ENCODE data around the gene GPHN.

DNA sequence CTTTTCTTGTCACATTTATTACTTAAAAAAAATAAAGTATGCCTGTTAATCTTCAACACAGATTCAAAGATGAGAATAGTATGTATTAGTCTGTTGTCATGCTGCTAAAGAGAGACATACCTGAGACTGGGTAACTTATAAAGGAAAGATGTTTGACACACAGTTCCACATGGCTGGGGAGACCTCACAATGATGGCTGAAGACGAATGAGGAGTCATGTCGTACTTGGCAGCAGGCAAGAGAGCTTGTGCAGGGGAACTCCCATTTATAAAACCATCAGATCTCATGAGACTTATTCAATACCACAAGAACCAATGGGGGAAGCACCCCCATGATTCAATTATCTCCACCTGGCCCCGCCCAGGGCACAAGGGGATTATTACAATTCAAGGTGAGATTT is 345.4 kb downstream of the GPHN start:
- no peak for TF ChIP-seq POLR2A (IDR thresholded peaks at IDR 0.05)
- TF ChIP-seq, protein P1, sequence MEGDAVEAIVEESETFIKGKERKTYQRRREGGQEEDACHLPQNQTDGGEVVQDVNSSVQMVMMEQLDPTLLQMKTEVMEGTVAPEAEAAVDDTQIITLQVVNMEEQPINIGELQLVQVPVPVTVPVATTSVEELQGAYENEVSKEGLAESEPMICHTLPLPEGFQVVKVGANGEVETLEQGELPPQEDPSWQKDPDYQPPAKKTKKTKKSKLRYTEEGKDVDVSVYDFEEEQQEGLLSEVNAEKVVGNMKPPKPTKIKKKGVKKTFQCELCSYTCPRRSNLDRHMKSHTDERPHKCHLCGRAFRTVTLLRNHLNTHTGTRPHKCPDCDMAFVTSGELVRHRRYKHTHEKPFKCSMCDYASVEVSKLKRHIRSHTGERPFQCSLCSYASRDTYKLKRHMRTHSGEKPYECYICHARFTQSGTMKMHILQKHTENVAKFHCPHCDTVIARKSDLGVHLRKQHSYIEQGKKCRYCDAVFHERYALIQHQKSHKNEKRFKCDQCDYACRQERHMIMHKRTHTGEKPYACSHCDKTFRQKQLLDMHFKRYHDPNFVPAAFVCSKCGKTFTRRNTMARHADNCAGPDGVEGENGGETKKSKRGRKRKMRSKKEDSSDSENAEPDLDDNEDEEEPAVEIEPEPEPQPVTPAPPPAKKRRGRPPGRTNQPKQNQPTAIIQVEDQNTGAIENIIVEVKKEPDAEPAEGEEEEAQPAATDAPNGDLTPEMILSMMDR (IDR thresholded peaks at IDR 0.05) = no peak

All from upper lobe of left lung (tissue), 4 donors.